Right lung (tissue), 5 donors: ENCODE measurements around the gene ZNF195. TPM values are rescaled to one million over a fixed set of nuclear protein-coding genes. Genes with fewer than 3 reads are reported as not detected.

Experiments used
- polyA plus RNA-seq, 5 donors: library from polyadenylated mRNA; unstranded; fragments of 120-200 nt; gene quantifications; one replicate each; pipeline versions ENCODE4 v1.2.1 to v1.2.3, GENCODE V29; 2013; ENCODE audit warnings: inconsistent platforms in 1 of 5, low replicate concordance in 1 of 5; ENCODE audit not compliant: insufficient read length in 5 of 5, insufficient read depth in 1 of 5

ZNF195 gene
- polyA plus RNA-seq, 5 donors, result 31.3 to 46.5 (median 35.0) TPM

Other genes with a start within 250 kb of the ZNF195 start
- gene OSBPL5, start 213.8 kb downstream of the ZNF195 start, polyA plus RNA-seq, result 10 to 100 TPM; 18.3 to 36.7 (median 27.8) TPM
- gene MRGPRG, start 160.3 kb downstream of the ZNF195 start, polyA plus RNA-seq, result not detected
- gene MRGPRE, start 146.7 kb downstream of the ZNF195 start, polyA plus RNA-seq, result under 1 TPM in 1 of 5 donors, not detected in 4; 0.17 TPM